GM12878 (cell line): Measurements from ENCODE around the gene ALAS1. TPM values are rescaled to one million over a fixed set of nuclear protein-coding genes. Genes with fewer than 3 reads are reported as not detected.

Experiments used
- ATAC-seq: fragments of 200-7000 bp; cut with Tn5 transposase; 3 replicates; pipeline ENCODE4 v1.9.1; 2020; ENCODE audit warnings: mild to moderate bottlenecking, moderate library complexity
- BruUV-seq: library from RNA; stranded (reverse); fragments of 400-500 nt; replicated peaks from 2 replicates; lab custom pipeline; 2021; lab: Mats Ljungman, UMichigan
- CTCF ChIA-PET: fragments of 300-600 bp; sonication (Branson Sonifier 250); formaldehyde crosslinking; extraction: SDS; loops from one replicate; lab custom pipeline; 2021; ENCODE audit warnings: inconsistent platforms; lab: Yijun Ruan, JAX
- POLR2A ChIA-PET: fragments of 350-600 bp; formaldehyde crosslinking; extraction: SDS; loops from one replicate; lab custom pipeline; 2021; ENCODE audit warnings: inconsistent platforms; lab: Charles Lee
- RAD21 ChIA-PET: fragments of 300-600 bp; sonication (Branson Sonifier 250); formaldehyde crosslinking; loops from one replicate; lab custom pipeline; 2023; ENCODE audit warnings: antibody characterized with exemption; ENCODE audit not compliant: unreplicated experiment; lab: Charles Lee
- SMC1A ChIA-PET: fragments of 300-600 bp; sonication (Branson Sonifier 250); formaldehyde crosslinking; loops from one replicate; lab custom pipeline; 2023; ENCODE audit not compliant: unreplicated experiment, uncharacterized antibody; lab: Charles Lee
- DNase-seq: peaks from one replicate; pipeline ENCODE4 v3.0.0-alpha.2; 2011; ENCODE audit warnings: low read depth, low spot score
- FAIRE-seq: peaks from 3 replicates; lab custom pipeline; 2011; peaks lifted over from hg19 to GRCh38; lab: Jason Lieb, UNC
- H2AFZ ChIP-seq: 2 replicates; pipeline ENCODE4 v1.6.0; 2011; ENCODE audit warnings: low read depth, low read length, control low read depth; ENCODE audit not compliant: control insufficient read depth
- H3K27ac ChIP-seq: 2 replicates; pipeline ENCODE4 v1.5.1; 2011; ENCODE audit warnings: control low read depth; ENCODE audit not compliant: control insufficient read depth, insufficient read depth
- H3K27me3 ChIP-seq, 2 experiments: replicated peaks in 1 of 2; 2 replicates each; pipeline versions ENCODE4 v1.6.0 to v1.6.1; 2011; ENCODE audit warnings: low read length in 1 of 2; ENCODE audit not compliant: control insufficient read depth in 2 of 2, insufficient read depth in 2 of 2
- H3K36me3 ChIP-seq, 2 experiments: 2 replicates each; pipeline ENCODE4 v1.5.1; 2011; ENCODE audit warnings: low read length in 1 of 2; ENCODE audit not compliant: control insufficient read depth in 2 of 2, insufficient read depth in 2 of 2
- H3K4me1 ChIP-seq: 2 replicates; pipeline ENCODE4 v1.6.1; 2011; ENCODE audit warnings: mild to moderate bottlenecking, low read length, moderate library complexity, mixed read lengths; ENCODE audit not compliant: control insufficient read depth, insufficient read depth
- H3K4me2 ChIP-seq: 2 replicates; pipeline ENCODE4 v1.6.0; 2011; ENCODE audit warnings: control low read depth; ENCODE audit not compliant: control insufficient read depth, insufficient read depth
- H3K4me3 ChIP-seq: fragments of 200-600 bp; sonication (generic); 2 replicates; pipeline ENCODE4 v1.5.1; 2016
- H3K79me2 ChIP-seq: 2 replicates; pipeline ENCODE4 v1.6.0; 2011; ENCODE audit warnings: low read length; ENCODE audit not compliant: control insufficient read depth, insufficient read depth
- H3K9ac ChIP-seq: 2 replicates; pipeline ENCODE4 v1.8.0; 2011; ENCODE audit warnings: low read length, control low read depth, mixed read lengths; ENCODE audit not compliant: control insufficient read depth, insufficient read depth
- H3K9me3 ChIP-seq: replicated peaks from 3 replicates; pipeline ENCODE4 v1.5.1; 2011; ENCODE audit warnings: mild to moderate bottlenecking, low read length; ENCODE audit not compliant: control insufficient read depth, insufficient read depth
- H4K20me1 ChIP-seq: 2 replicates; pipeline ENCODE4 v1.6.0; 2011; ENCODE audit not compliant: control insufficient read depth, insufficient read depth
- MEF2A ChIP-seq: IDR thresholded peaks from 2 replicates; pipeline ENCODE4 v1.6.1; 2011; ENCODE audit warnings: low read depth, mild to moderate bottlenecking, low read length, moderate library complexity; ENCODE audit not compliant: insufficient read depth
- NKRF ChIP-seq: fragments of 450-650 bp; conservative IDR thresholded peaks from 2 replicates; pipeline ENCODE4 v1.6.1; 2017; ENCODE audit warnings: mild to moderate bottlenecking, moderate library complexity
- PBX3 ChIP-seq: IDR thresholded peaks from 2 replicates; pipeline ENCODE4 v1.6.1; 2011; ENCODE audit warnings: mild to moderate bottlenecking, low read depth, low read length, moderate library complexity; ENCODE audit not compliant: insufficient replicate concordance
- RBBP5 ChIP-seq: fragments of 200-600 bp; sonication (generic); conservative IDR thresholded peaks from 2 replicates; pipeline ENCODE4 v1.6.1; 2016
- TARDBP ChIP-seq: IDR thresholded peaks from 2 replicates; pipeline ENCODE4 v1.6.1; 2016; ENCODE audit warnings: borderline replicate concordance
- ZBTB33 ChIP-seq: fragments of 450-650 bp; IDR thresholded peaks from 2 replicates; pipeline ENCODE4 v1.6.1; 2017; ENCODE audit warnings: mild to moderate bottlenecking
- ZNF274 ChIP-seq: IDR thresholded peaks from one replicate; pipeline ENCODE4 v1.8.0; 2011; ENCODE audit not compliant: insufficient read length, insufficient read depth
- ZNF687 ChIP-seq: fragments of 450-650 bp; IDR thresholded peaks from 2 replicates; pipeline ENCODE4 v1.6.1; 2017; ENCODE audit warnings: mild to moderate bottlenecking, moderate library complexity
- WGBS: methylation state at CpG from one replicate; pipeline ENCODE4 v1.1.6; 2016; ENCODE audit warnings: low lambda C conversion rate; ENCODE audit not compliant: insufficient replicate concordance, insufficient coverage; ENCODE audit errors: missing lambda C conversion rate; 5-methylcytosine and 5-hydroxymethylcytosine counted together
- in situ Hi-C: fragments of 300-500 bp; cut with MboI; formaldehyde crosslinking; loops from 9 replicates; pipeline ENCODE4 v1.14.3; 2018; ENCODE audit warnings: mixed read lengths
- intact Hi-C: fragments of 100-400 bp; cut with micrococcal nuclease; formaldehyde crosslinking; loops from one replicate; pipeline ENCODE4 v1.14.2; 2022; ENCODE audit not compliant: unreplicated experiment
- polyA plus RNA-seq, 11 experiments: library from polyadenylated mRNA; depleted of rRNA in 4 of 11; unstranded in 6 of 11; stranded (reverse) in 5 of 11; fragments of >200 nt; fragmentation: Nextera tagmentation in 4 of 11; fragmentation: Illumina TruSeq in 1 of 11; extraction: Ambion mirVana in 4 of 11; extraction: Trizol in 1 of 11; gene quantifications; 1 replicate in 1 of 11; 2 replicates in 10 of 11; pipeline versions ENCODE4 v1.2.1 to v1.2.3, GENCODE V29; 2011 to 2016; ENCODE audit warnings: inconsistent platforms in 2 of 11, missing spikeins in 2 of 11, low read depth in 1 of 11
- total RNA-seq, 4 experiments: library from RNA; depleted of rRNA in 3 of 4; stranded (reverse); fragments of >200 nt in 3 of 4; fragmentation: Illumina TruSeq in 1 of 4; extraction: Trizol in 1 of 4; gene quantifications; 2 replicates each; pipeline versions ENCODE4 v1.2.1 to v1.2.3, GENCODE V29; 2013 to 2021

ALAS1 gene
- total and polyA plus RNA-seq, 10 of the 15 experiments (the other 5 are each of a cell fraction or from before 2014, with no cell fraction given): 69.9 to 115 (median 94.1) TPM

- H3K9ac ChIP-seq: no peak overlapping the region
- no peaks in the 10 kb centered on the region for H3K9me3 ChIP-seq
- WGBS: 40% methylated on average over 13 of the region's 14 CpGs
- no peak overlapping the region for H3K4me3 ChIP-seq
- no peaks in the 10 kb centered on the region for H4K20me1 ChIP-seq
- H3K4me1 ChIP-seq: no peaks in the 10 kb centered on the region
- ChIA-PET POLR2A (no interaction called here), RAD21 (no interaction called here), SMC1A (no interaction called here), CTCF (no interaction called here)
- no peak overlapping the region for H3K27ac ChIP-seq
- intact Hi-C loops: no loop called here
- H3K79me2 ChIP-seq: no peaks in the 10 kb centered on the region
- in situ Hi-C loops: no loop called here
- DNase-seq: no peak
- H2AFZ ChIP-seq: no peak overlapping the region
- H3K36me3 ChIP-seq: no peaks in the 10 kb centered on the region
- H3K27me3 ChIP-seq: no peaks in the 10 kb centered on the region
- no TSS peak for BruUV-seq
- ATAC-seq: no peak; the same call in 2 of the 3 replicates
- FAIRE-seq: no peak
- no peak for TF ChIP-seq NKRF
- TF ChIP-seq PBX3: no peak
- no peak for TF ChIP-seq ZNF274
- TF ChIP-seq ZBTB33: no peak
- TF ChIP-seq ZNF687: no peak
- no peak for TF ChIP-seq MEF2A
- no peak for TF ChIP-seq RBBP5
- TF ChIP-seq TARDBP: no peak
- no peak overlapping the region for H3K4me2 ChIP-seq
Observed at GRCh38 chr3:52175416-52176179, 22.4 kb upstream of the ALAS1 start.
